ENCODE results near the gene ARL5A.

DNA sequence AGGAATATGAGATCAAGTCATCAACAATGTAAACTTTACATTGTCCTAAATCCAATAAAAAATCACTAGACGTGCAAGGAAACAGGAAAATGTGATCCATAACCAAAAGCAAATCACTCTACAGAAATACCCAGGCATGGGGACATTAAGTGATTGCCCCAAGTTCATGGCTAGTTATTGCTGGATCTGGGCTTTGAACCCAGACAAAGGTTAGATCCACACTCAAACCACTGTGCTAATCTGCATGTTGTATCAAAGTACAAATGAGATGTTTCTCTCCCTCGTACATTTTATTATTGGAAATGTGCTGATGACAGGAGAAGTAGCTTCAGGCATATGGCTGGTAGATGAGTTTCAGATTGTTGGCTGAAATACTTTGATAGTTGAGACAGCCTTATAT lies 2.7 kb upstream of the ARL5A start:
- TF ChIP-seq, protein P1, sequence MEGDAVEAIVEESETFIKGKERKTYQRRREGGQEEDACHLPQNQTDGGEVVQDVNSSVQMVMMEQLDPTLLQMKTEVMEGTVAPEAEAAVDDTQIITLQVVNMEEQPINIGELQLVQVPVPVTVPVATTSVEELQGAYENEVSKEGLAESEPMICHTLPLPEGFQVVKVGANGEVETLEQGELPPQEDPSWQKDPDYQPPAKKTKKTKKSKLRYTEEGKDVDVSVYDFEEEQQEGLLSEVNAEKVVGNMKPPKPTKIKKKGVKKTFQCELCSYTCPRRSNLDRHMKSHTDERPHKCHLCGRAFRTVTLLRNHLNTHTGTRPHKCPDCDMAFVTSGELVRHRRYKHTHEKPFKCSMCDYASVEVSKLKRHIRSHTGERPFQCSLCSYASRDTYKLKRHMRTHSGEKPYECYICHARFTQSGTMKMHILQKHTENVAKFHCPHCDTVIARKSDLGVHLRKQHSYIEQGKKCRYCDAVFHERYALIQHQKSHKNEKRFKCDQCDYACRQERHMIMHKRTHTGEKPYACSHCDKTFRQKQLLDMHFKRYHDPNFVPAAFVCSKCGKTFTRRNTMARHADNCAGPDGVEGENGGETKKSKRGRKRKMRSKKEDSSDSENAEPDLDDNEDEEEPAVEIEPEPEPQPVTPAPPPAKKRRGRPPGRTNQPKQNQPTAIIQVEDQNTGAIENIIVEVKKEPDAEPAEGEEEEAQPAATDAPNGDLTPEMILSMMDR (conservative IDR thresholded peaks at IDR 0.05 in 1 of 2, IDR thresholded peaks at IDR 0.05 in 1 of 2; ENCODE audit: low read depth in 1 of 2, low read length in 2 of 2) = no peak
- no peak for TF ChIP-seq EZH2 (IDR thresholded peaks at IDR 0.05; ENCODE audit: low read length, missing control alignments)

Measured in fibroblast of lung (primary cell).